ENCODE measurements around the gene CNTNAP2. TPM values are rescaled to one million over a fixed set of nuclear protein-coding genes. Genes with fewer than 3 reads are reported as not detected.
"Not testable (repeated sequence)": the region's sequence is repeated elsewhere in the genome, so short reads cannot be mapped to it uniquely, and the experiment has no call there.

The CNTNAP2 gene
- total RNA-seq, 2 experiments from 2014 or later: 0.28 TPM; not detected in 1

DNA sequence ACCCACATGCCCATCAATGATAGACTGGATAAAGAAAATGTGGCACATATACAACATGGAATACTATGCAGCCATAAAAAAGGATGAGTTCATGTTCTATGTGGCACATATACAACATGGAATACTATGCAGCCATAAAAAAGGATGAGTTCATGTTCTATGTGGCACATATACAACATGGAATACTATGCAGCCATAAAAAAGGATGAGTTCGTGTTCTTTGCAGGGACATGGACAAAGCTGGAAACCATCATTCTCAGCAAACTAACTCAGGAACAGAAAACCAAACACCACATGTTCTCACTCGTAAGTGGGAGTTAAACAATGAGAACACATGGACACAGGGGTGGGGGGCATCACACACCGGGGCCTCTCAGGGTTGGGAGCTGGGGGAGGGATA is 2314.1 kb downstream of the CNTNAP2 start:
- POLR2A ChIA-PET; BruUV-seq (replicated peaks); CTCF ChIA-PET (ENCODE audit: unreplicated experiment): not testable (repeated sequence)

DNA sequence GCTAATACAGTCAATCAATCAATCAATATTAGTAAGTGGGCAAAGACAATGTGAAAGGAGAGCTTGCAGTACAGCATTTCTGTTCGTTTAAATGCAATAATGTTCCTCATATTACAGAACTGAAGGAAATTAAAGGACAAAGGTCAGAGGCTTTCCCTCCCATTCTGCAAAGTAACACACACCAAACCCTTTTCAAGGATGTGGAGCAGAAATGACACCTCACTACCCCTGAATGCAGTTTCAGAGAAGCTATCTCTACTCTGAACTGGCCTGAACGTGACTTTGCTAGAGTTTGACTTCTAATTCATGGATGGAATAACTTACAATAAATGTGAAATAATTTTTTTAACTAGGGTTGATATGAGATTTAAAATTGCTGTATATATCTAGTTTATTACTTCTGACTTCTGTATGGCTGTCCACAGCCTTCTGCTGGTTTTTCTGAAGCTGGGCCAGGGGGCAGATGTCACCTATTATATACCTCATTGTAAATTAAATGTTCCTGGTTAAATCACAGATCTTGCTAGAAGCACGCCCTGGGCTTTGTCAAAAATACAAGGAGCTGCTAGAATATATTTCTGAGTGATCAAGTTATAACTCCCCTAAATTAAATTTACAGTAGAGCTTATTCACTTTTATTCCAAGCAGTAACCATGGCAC is 2317.1 kb downstream of the CNTNAP2 start:
- ChIA-PET POLR2A (interaction anchor here (0.6 to 1.4 kb wide), 2 partner anchors 86 to 129 kb away, joined by 3 to 8 read pairs; no protein-coding TSS in a partner anchor), CTCF (ENCODE audit: unreplicated experiment) (no interaction called here)
- no TSS peak for BruUV-seq (replicated peaks)
- no peaks in the 10 kb centered on the region for H3K4me1 ChIP-seq (ENCODE audit: insufficient read depth, low read length, poor library complexity, severe bottlenecking)
- H3K4me3 ChIP-seq (ENCODE audit: low read depth, low read length, poor library complexity, severe bottlenecking): no peak overlapping the region
- no peak for DNase-seq (ENCODE audit: low spot score)
- no peak overlapping the region for H3K27ac ChIP-seq (ENCODE audit: low read depth, low read length, poor library complexity, severe bottlenecking)
- H4K20me1 ChIP-seq (ENCODE audit: insufficient read depth, low read length): no peaks in the 10 kb centered on the region
- H3K4me2 ChIP-seq (ENCODE audit: low read length): no peak overlapping the region
- H3K36me3 ChIP-seq (ENCODE audit: insufficient read depth, low read length): no peaks in the 10 kb centered on the region
- H2AFZ ChIP-seq (ENCODE audit: low read length): no peak overlapping the region
- no peak for TF ChIP-seq EZH2phosphoT487 (IDR thresholded peaks at IDR 0.05; ENCODE audit: borderline replicate concordance, low read depth, low read length)
- TF ChIP-seq, protein P1, sequence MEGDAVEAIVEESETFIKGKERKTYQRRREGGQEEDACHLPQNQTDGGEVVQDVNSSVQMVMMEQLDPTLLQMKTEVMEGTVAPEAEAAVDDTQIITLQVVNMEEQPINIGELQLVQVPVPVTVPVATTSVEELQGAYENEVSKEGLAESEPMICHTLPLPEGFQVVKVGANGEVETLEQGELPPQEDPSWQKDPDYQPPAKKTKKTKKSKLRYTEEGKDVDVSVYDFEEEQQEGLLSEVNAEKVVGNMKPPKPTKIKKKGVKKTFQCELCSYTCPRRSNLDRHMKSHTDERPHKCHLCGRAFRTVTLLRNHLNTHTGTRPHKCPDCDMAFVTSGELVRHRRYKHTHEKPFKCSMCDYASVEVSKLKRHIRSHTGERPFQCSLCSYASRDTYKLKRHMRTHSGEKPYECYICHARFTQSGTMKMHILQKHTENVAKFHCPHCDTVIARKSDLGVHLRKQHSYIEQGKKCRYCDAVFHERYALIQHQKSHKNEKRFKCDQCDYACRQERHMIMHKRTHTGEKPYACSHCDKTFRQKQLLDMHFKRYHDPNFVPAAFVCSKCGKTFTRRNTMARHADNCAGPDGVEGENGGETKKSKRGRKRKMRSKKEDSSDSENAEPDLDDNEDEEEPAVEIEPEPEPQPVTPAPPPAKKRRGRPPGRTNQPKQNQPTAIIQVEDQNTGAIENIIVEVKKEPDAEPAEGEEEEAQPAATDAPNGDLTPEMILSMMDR (conservative IDR thresholded peaks at IDR 0.05; ENCODE audit: low read length): no peak
- intact Hi-C loops (cut with micrococcal nuclease; ENCODE audit: unreplicated experiment): no loop called here
- no peaks in the 10 kb centered on the region for H3K9me2 ChIP-seq (ENCODE audit: insufficient read depth, low read length)
- H3K79me2 ChIP-seq (ENCODE audit: insufficient read depth, low read depth, low read length): no peaks in the 10 kb centered on the region
- H3K9me3 ChIP-seq (ENCODE audit: low read length): no peaks in the 10 kb centered on the region

More for the DNA sequence above, 2314.1 kb downstream of the CNTNAP2 start:
- H3K79me2 ChIP-seq (ENCODE audit: insufficient read depth, low read depth, low read length); DNase-seq (ENCODE audit: low spot score); H3K27ac ChIP-seq (ENCODE audit: low read depth, low read length, poor library complexity, severe bottlenecking); H3K4me1 ChIP-seq (ENCODE audit: insufficient read depth, low read length, poor library complexity, severe bottlenecking); intact Hi-C loops (cut with micrococcal nuclease; ENCODE audit: unreplicated experiment); H4K20me1 ChIP-seq (ENCODE audit: insufficient read depth, low read length); H3K4me2 ChIP-seq (ENCODE audit: low read length); H3K4me3 ChIP-seq (ENCODE audit: low read depth, low read length, poor library complexity, severe bottlenecking); H3K9me2 ChIP-seq (ENCODE audit: insufficient read depth, low read length); H3K36me3 ChIP-seq (ENCODE audit: insufficient read depth, low read length); H2AFZ ChIP-seq (ENCODE audit: low read length); H3K9me3 ChIP-seq (ENCODE audit: low read length): not testable (repeated sequence)

DNA sequence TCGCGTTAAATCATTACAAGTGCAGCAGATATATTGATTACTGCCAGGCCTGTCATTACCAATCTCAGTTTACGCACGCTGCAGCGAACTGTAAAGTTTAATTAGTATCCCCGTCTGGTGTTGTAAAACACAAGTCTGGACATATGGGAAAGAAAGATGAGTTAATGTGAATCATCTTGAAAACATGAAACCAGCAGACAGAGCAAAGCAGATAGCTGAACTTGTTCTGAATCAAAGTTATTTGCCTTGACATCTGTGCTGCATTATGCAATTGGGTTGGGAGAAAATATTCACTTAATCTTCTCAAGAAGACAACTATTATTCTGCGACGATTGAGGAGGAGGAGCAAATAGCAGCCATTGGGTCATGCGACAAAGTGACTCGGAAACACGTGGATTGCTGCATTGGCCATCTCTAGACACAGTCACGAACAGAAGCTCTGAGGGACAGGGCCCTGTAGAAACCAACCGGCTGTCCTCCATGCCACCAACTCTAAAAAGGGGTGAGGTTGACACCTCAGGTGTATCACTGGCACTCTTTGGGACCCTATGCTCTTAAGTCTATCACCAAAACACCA is 2317.7 kb downstream of the CNTNAP2 start:
- no peak for DNase-seq (ENCODE audit: low spot score)
- TF ChIP-seq, protein P1 (conservative IDR thresholded peaks at IDR 0.05; ENCODE audit: low read length): no peak
- TF ChIP-seq EZH2phosphoT487 (IDR thresholded peaks at IDR 0.05; ENCODE audit: borderline replicate concordance, low read depth, low read length): no peak
- POLR2A ChIA-PET: interaction anchor here (0.6 to 1.4 kb wide), 2 partner anchors 86 to 129 kb away, joined by 3 to 8 read pairs; no protein-coding TSS in a partner anchor
- intact Hi-C loops (cut with micrococcal nuclease; ENCODE audit: unreplicated experiment): no loop called here
- no peak overlapping the region for H2AFZ ChIP-seq (ENCODE audit: low read length)
- no peak overlapping the region for H3K4me2 ChIP-seq (ENCODE audit: low read length)
- H3K4me1 ChIP-seq (ENCODE audit: insufficient read depth, low read length, poor library complexity, severe bottlenecking): no peaks in the 10 kb centered on the region
- no peak overlapping the region for H3K4me3 ChIP-seq (ENCODE audit: low read depth, low read length, poor library complexity, severe bottlenecking)
- no peaks in the 10 kb centered on the region for H3K9me2 ChIP-seq (ENCODE audit: insufficient read depth, low read length)
- no peaks in the 10 kb centered on the region for H4K20me1 ChIP-seq (ENCODE audit: insufficient read depth, low read length)
- H3K36me3 ChIP-seq (ENCODE audit: insufficient read depth, low read length): no peaks in the 10 kb centered on the region
- no peaks in the 10 kb centered on the region for H3K79me2 ChIP-seq (ENCODE audit: insufficient read depth, low read depth, low read length)
- H3K9me3 ChIP-seq (ENCODE audit: low read length): no peaks in the 10 kb centered on the region
- BruUV-seq (replicated peaks): no TSS peak
- CTCF ChIA-PET (ENCODE audit: unreplicated experiment): no interaction called here
- H3K27ac ChIP-seq (ENCODE audit: low read depth, low read length, poor library complexity, severe bottlenecking): no peak overlapping the region
